Measurements from ENCODE around the gene ANKRD18A. TPM values are rescaled to one million over a fixed set of nuclear protein-coding genes. Genes with fewer than 3 reads are reported as not detected.

ANKRD18A gene
- total RNA-seq, 1 donor from 2014 or later: 7.1 TPM

GRCh38 chr9:38644601-38645000, 24.2 kb upstream of the ANKRD18A start:
- no peaks in the 10 kb centered on the region for H3K9me3 Mint-ChIP-seq
- no peak for DNase-seq (ENCODE audit: extremely low spot score, unreplicated experiment)
- H3K36me3 Mint-ChIP-seq: no peaks in the 10 kb centered on the region
- no peak overlapping the region for H3K4me3 Mint-ChIP-seq
- TF ChIP-seq CTCF (conservative IDR thresholded peaks at IDR 0.05): no peak
- H3K27me3 Mint-ChIP-seq: peaks cover 3% of the 10 kb centered on the region
- no peak overlapping the region for H3K27ac Mint-ChIP-seq
- peaks cover 11% of the 10 kb centered on the region for H3K4me1 Mint-ChIP-seq (ENCODE audit: unreplicated experiment)

GRCh38 chr9:38643815-38644173, 23.4 kb upstream of the ANKRD18A start:
- Mint-ChIP-seq H3K4me3 (no peak overlapping the region), H3K9me3 (peaks cover 3% of the 10 kb centered on the region), H3K27me3 (peaks cover 6% of the 10 kb centered on the region), H3K4me1 (ENCODE audit: unreplicated experiment) (peaks cover 11% of the 10 kb centered on the region), H3K36me3 (no peaks in the 10 kb centered on the region), H3K27ac (no peak overlapping the region)
- TF ChIP-seq CTCF (conservative IDR thresholded peaks at IDR 0.05): no peak
- no peak for DNase-seq (ENCODE audit: extremely low spot score, unreplicated experiment)

GRCh38 chr9:38642951-38643814, 22.8 kb upstream of the ANKRD18A start:
- Mint-ChIP-seq H3K9me3 (peaks cover 4% of the 10 kb centered on the region), H3K27me3 (peaks cover 7% of the 10 kb centered on the region), H3K36me3 (no peaks in the 10 kb centered on the region), H3K4me1 (ENCODE audit: unreplicated experiment) (peaks cover 11% of the 10 kb centered on the region), H3K4me3 (no peak overlapping the region), H3K27ac (no peak overlapping the region)
- TF ChIP-seq CTCF (conservative IDR thresholded peaks at IDR 0.05): no peak
- no peak for DNase-seq (ENCODE audit: extremely low spot score, unreplicated experiment)

DNA sequence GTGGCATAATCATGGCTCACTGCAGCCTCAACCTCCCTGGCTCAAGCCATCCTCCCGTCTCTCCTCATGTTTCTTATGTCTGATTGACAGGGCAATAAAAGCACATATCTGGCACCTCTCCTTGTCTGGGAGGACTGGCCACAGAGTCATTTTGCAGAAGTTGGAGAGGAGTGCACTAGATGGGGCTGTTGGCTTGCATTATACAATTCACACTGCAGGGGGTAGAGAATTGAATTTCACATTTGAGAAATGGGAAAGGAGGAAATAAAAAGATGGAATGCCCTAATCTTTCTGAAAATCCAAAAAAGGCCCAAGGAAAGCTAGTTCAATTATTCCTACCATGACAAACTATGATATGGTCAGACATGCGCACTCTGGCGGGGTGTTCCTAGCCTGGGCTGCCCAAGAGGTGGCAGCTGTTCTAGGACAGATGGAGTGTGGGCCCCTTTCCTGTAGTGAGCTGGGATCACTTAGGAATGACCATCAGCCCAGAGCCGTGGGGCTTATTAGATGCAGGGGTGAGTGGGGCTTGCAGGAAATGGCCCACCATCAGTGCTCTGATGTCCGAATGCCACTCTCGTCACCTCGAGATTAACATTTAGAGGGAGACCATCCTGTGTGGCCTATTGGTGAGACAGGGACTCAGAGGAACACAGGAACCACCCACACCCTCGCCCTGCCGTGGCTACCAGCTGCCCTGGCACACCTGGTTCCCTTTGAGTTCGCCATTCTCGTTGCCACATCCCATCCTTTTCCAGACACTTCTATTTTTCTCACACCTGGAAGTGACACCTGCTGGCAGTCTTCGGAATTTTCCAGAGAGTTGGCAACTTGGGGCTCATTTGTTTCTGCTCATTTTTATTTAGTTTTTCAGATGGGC, 21.8 kb upstream of the ANKRD18A start:
- Mint-ChIP-seq H3K36me3 (no peaks in the 10 kb centered on the region), H3K27ac (no peak overlapping the region), H3K27me3 (peaks cover 7% of the 10 kb centered on the region), H3K4me1 (ENCODE audit: unreplicated experiment) (peaks cover 11% of the 10 kb centered on the region), H3K4me3 (no peak overlapping the region), H3K9me3 (peaks cover 4% of the 10 kb centered on the region)
- DNase-seq (ENCODE audit: extremely low spot score, unreplicated experiment): no peak
- peak; percentile 71 for TF ChIP-seq CTCF (conservative IDR thresholded peaks at IDR 0.05)

DNA sequence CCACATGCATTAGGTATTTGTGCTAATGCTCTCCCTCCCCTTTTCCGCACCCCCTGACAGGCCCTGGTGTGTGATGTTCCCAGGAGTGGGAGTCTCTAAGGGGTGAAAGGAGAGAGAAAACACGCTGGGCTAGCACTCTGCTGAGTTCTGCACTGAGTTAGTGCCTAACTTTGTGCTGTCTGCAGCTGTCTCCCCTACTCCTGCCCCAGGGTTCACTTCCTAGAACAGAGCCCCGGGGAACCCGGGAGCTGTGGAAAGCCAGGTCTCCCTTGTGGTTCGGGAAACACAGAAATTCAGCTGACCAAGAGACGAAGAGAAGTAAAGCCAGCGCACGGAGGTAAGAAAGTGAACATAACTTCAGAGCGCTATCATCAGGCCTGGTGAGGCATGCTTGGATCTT, 20.7 kb upstream of the ANKRD18A start:
- no peak overlapping the region for H3K4me3 Mint-ChIP-seq
- H3K27ac Mint-ChIP-seq: no peak overlapping the region
- DNase-seq (ENCODE audit: extremely low spot score, unreplicated experiment): no peak
- TF ChIP-seq CTCF (conservative IDR thresholded peaks at IDR 0.05): no peak
- H3K36me3 Mint-ChIP-seq: no peaks in the 10 kb centered on the region
- H3K9me3 Mint-ChIP-seq: peaks cover 4% of the 10 kb centered on the region
- peaks cover 11% of the 10 kb centered on the region for H3K4me1 Mint-ChIP-seq (ENCODE audit: unreplicated experiment)
- peaks cover 7% of the 10 kb centered on the region for H3K27me3 Mint-ChIP-seq

Measured in type B pancreatic cell (in vitro differentiated cells).